RWPE2 (cell line): Measurements from ENCODE around the gene LRRTM1.
A peak's percentile ranks its signal among the peaks of the same experiment; 100 is the strongest.

Experiments
- ATAC-seq: fragments of 200-7000 bp; cut with Tn5 transposase; 3 replicates; pipeline ENCODE4 v1.9.1; 2021; ENCODE audit warnings: low read depth
- DNase-seq: peaks from one replicate; pipeline ENCODE4 v3.0.0-alpha.2; 2020; ENCODE audit warnings: low spot score
- H3K27ac ChIP-seq: fragments of 450-650 bp; 2 replicates; pipeline ENCODE4 v1.5.1; 2017; ENCODE audit warnings: mild to moderate bottlenecking; ENCODE audit not compliant: poor library complexity, severe bottlenecking
- H3K27me3 ChIP-seq: fragments of 250-450 bp; sonication (Bioruptor Pico); 2 replicates; pipeline ENCODE4 v1.5.1; 2021; ENCODE audit warnings: mild to moderate bottlenecking, moderate library complexity; ENCODE audit not compliant: insufficient read depth, poor library complexity, severe bottlenecking
- H3K36me3 ChIP-seq: fragments of 250-450 bp; sonication (Bioruptor Pico); 2 replicates; pipeline ENCODE4 v1.5.1; 2020; ENCODE audit warnings: low read depth, mild to moderate bottlenecking, moderate library complexity
- H3K4me1 ChIP-seq: fragments of 250-450 bp; sonication (Bioruptor Pico); 2 replicates; pipeline ENCODE4 v1.5.1; 2021; ENCODE audit warnings: mild to moderate bottlenecking, moderate library complexity; ENCODE audit not compliant: insufficient read depth, poor library complexity, severe bottlenecking
- H3K4me3 ChIP-seq: fragments of 250-450 bp; sonication (Bioruptor Pico); 2 replicates; pipeline ENCODE4 v1.5.1; 2021; ENCODE audit warnings: mild to moderate bottlenecking, moderate library complexity; ENCODE audit not compliant: severe bottlenecking
- H3K9me3 ChIP-seq: fragments of 250-450 bp; sonication (Bioruptor Pico); 2 replicates; pipeline ENCODE4 v1.5.1; 2021; ENCODE audit warnings: mild to moderate bottlenecking, moderate library complexity; ENCODE audit not compliant: severe bottlenecking
- CTCF ChIP-seq: fragments of 450-650 bp; IDR thresholded peaks from one replicate; pipeline ENCODE4 v1.5.1; 2017; ENCODE audit warnings: mild to moderate bottlenecking, moderate library complexity; ENCODE audit not compliant: poor library complexity, severe bottlenecking

The LRRTM1 gene

GRCh38 chr2:80303006-80303908, 1.3 kb downstream of the LRRTM1 start:
- Histone ChIP-seq H3K36me3 (no peaks in the 10 kb centered on the region), H3K4me3 (no peak overlapping the region), H3K4me1 (no peaks in the 10 kb centered on the region), H3K27ac (no peak overlapping the region), H3K9me3 (no peaks in the 10 kb centered on the region), H3K27me3 (peaks cover 71% of the 10 kb centered on the region)
- no peak for TF ChIP-seq CTCF
- no peak for DNase-seq
- ATAC-seq, result peak; percentile 41; the same call in 2 of the 3 replicates

GRCh38 chr2:80302314-80303005, 2.1 kb downstream of the LRRTM1 start:
- Histone ChIP-seq H3K27ac (no peak overlapping the region), H3K27me3 (peaks cover 65% of the 10 kb centered on the region), H3K9me3 (no peaks in the 10 kb centered on the region), H3K4me3 (no peak overlapping the region), H3K36me3 (no peaks in the 10 kb centered on the region), H3K4me1 (no peaks in the 10 kb centered on the region)
- TF ChIP-seq CTCF, result no peak
- no peak for DNase-seq
- no peak for ATAC-seq

GRCh38 chr2:80302001-80302313, 2.6 kb downstream of the LRRTM1 start:
- DNase-seq (no peak), ATAC-seq (no peak)
- TF ChIP-seq CTCF, result no peak
- H3K9me3 ChIP-seq, result no peaks in the 10 kb centered on the region
- no peaks in the 10 kb centered on the region for H3K36me3 ChIP-seq
- peaks cover 65% of the 10 kb centered on the region for H3K27me3 ChIP-seq
- H3K27ac ChIP-seq, result no peak overlapping the region
- H3K4me1 ChIP-seq, result no peaks in the 10 kb centered on the region
- no peak overlapping the region for H3K4me3 ChIP-seq

GRCh38 chr2:80300954-80301353, 3.6 kb downstream of the LRRTM1 start:
- Histone ChIP-seq H3K4me1 (no peaks in the 10 kb centered on the region), H3K4me3 (no peak overlapping the region), H3K27me3 (peaks cover 58% of the 10 kb centered on the region), H3K36me3 (no peaks in the 10 kb centered on the region), H3K27ac (no peak overlapping the region), H3K9me3 (no peaks in the 10 kb centered on the region)
- ATAC-seq, result no peak
- no peak for TF ChIP-seq CTCF
- no peak for DNase-seq
